Nephron progenitor cell (in vitro differentiated cells): ENCODE data around the gene SRRT.

Source experiments
- DNase-seq: peaks from one replicate; pipeline ENCODE4 v3.0.0; 2021
- H3K27ac Mint-ChIP-seq: 2 replicates; pipeline ENCODE4 v1.8.0; 2021; ENCODE audit warnings: mild to moderate bottlenecking, moderate library complexity, mixed read lengths
- H3K27me3 Mint-ChIP-seq: 2 replicates; pipeline ENCODE4 v1.8.0; 2021; ENCODE audit warnings: mild to moderate bottlenecking, low read depth, mixed read lengths; ENCODE audit not compliant: poor library complexity
- H3K36me3 Mint-ChIP-seq: 2 replicates; pipeline ENCODE4 v1.8.0; 2021; ENCODE audit warnings: low read depth, mixed read lengths
- H3K4me1 Mint-ChIP-seq: 2 replicates; pipeline ENCODE4 v1.8.0; 2021; ENCODE audit warnings: mixed read lengths
- H3K4me3 Mint-ChIP-seq: 2 replicates; pipeline ENCODE4 v1.8.0; 2021; ENCODE audit warnings: mild to moderate bottlenecking, moderate library complexity, mixed read lengths
- H3K9me3 Mint-ChIP-seq: 2 replicates; pipeline ENCODE4 v1.8.0; 2021; ENCODE audit warnings: mild to moderate bottlenecking, moderate library complexity, mixed read lengths
- CTCF ChIP-seq: fragments of 200-600 bp; sonication (generic); IDR thresholded peaks from 2 replicates; pipeline ENCODE4 v1.5.0; 2021; ENCODE audit warnings: antibody characterized with exemption

The SRRT gene

GRCh38 chr7:100861616-100861985, 13.3 kb upstream of the SRRT start:
- Mint-ChIP-seq H3K27ac (no peak overlapping the region), H3K4me1 (peaks cover 11% of the 10 kb centered on the region), H3K9me3 (no peaks in the 10 kb centered on the region), H3K4me3 (no peak overlapping the region), H3K36me3 (peaks cover 10% of the 10 kb centered on the region), H3K27me3 (no peaks in the 10 kb centered on the region)
- no peak for TF ChIP-seq CTCF
- DNase-seq: no peak

GRCh38 chr7:100863406-100863950, 11.4 kb upstream of the SRRT start:
- Mint-ChIP-seq H3K27me3 (no peaks in the 10 kb centered on the region), H3K27ac (no peak overlapping the region), H3K36me3 (peaks cover 10% of the 10 kb centered on the region), H3K4me1 (peaks cover 27% of the 10 kb centered on the region), H3K4me3 (no peak overlapping the region), H3K9me3 (no peaks in the 10 kb centered on the region)
- TF ChIP-seq CTCF: no peak
- DNase-seq: no peak

GRCh38 chr7:100864263-100864845, 10.5 kb upstream of the SRRT start:
- peaks cover 10% of the 10 kb centered on the region for H3K36me3 Mint-ChIP-seq
- peaks cover 27% of the 10 kb centered on the region for H3K4me1 Mint-ChIP-seq
- H3K9me3 Mint-ChIP-seq: no peaks in the 10 kb centered on the region
- no peak for DNase-seq
- H3K27ac Mint-ChIP-seq: no peak overlapping the region
- no peaks in the 10 kb centered on the region for H3K27me3 Mint-ChIP-seq
- no peak for TF ChIP-seq CTCF
- H3K4me3 Mint-ChIP-seq: no peak overlapping the region

- TF ChIP-seq CTCF: no peak
- H3K36me3 Mint-ChIP-seq: peaks cover 11% of the 10 kb centered on the region
- peaks cover 21% of the 10 kb centered on the region for H3K4me1 Mint-ChIP-seq
- H3K4me3 Mint-ChIP-seq: peak overlapping the region; percentile 56
- H3K27me3 Mint-ChIP-seq: no peaks in the 10 kb centered on the region
- no peak overlapping the region for H3K27ac Mint-ChIP-seq
- DNase-seq: no peak
- no peaks in the 10 kb centered on the region for H3K9me3 Mint-ChIP-seq
Observed at GRCh38 chr7:100865372-100865911, 9.5 kb upstream of the SRRT start.

- H3K27ac Mint-ChIP-seq: no peak overlapping the region
Observed at GRCh38 chr7:100865938-100866728, 8.8 kb upstream of the SRRT start.

More at GRCh38 chr7:100865938-100866728, 8.8 kb upstream of the SRRT start:
- Mint-ChIP-seq H3K36me3 (peaks cover 15% of the 10 kb centered on the region), H3K9me3 (no peaks in the 10 kb centered on the region), H3K4me1 (peaks cover 21% of the 10 kb centered on the region), H3K27me3 (no peaks in the 10 kb centered on the region), H3K4me3 (peak overlapping the region; percentile 98)
- DNase-seq: no peak
- TF ChIP-seq CTCF: no peak
